IMR-90 (cell line): ENCODE measurements around the gene LINC01488. TPM values are rescaled to one million over a fixed set of nuclear protein-coding genes. Genes with fewer than 3 reads are reported as not detected.

Source experiments
- ATAC-seq: fragments of 200-7000 bp; cut with Tn5 transposase; 2 replicates; pipeline ENCODE4 v1.9.1; 2020; ENCODE audit warnings: low read depth, mild to moderate bottlenecking, moderate library complexity
- BruUV-seq: library from RNA; stranded (reverse); fragments of 400-500 nt; replicated peaks from 2 replicates; lab custom pipeline; 2021; lab: Mats Ljungman, UMichigan
- CTCF ChIA-PET: fragments of 300-600 bp; formaldehyde crosslinking; extraction: SDS; loops from one replicate; lab custom pipeline; 2021; ENCODE audit warnings: antibody characterized with exemption; lab: Yijun Ruan, JAX
- POLR2A ChIA-PET: fragments of 300-600 bp; sonication (Branson Sonifier 250); formaldehyde crosslinking; loops from one replicate; lab custom pipeline; 2022; ENCODE audit warnings: antibody characterized with exemption; ENCODE audit not compliant: unreplicated experiment; lab: Charles Lee
- DNase-seq: peaks from one replicate; pipeline ENCODE4 v3.0.0; 2013
- H2AFZ ChIP-seq: replicated peaks from 2 replicates; pipeline ENCODE3; 2013; ENCODE audit warnings: low read length, mild to moderate bottlenecking; ENCODE audit not compliant: poor library complexity
- H2AK5ac ChIP-seq: 2 replicates; pipeline ENCODE4 v1.6.1; 2013; ENCODE audit warnings: low read depth, low read length, inconsistent platforms
- H2AK9ac ChIP-seq: replicated peaks from 2 replicates; pipeline ENCODE3; 2013; ENCODE audit warnings: mild to moderate bottlenecking, low read depth, low read length, moderate library complexity; ENCODE audit not compliant: poor library complexity
- H2BK120ac ChIP-seq: 2 replicates; pipeline ENCODE4 v1.6.1; 2013; ENCODE audit warnings: low read depth, low read length, inconsistent platforms
- H2BK15ac ChIP-seq: 3 replicates; pipeline ENCODE4 v1.6.1; 2013; ENCODE audit warnings: low read depth, low read length, inconsistent platforms
- H2BK20ac ChIP-seq: 2 replicates; pipeline ENCODE4 v1.6.1; 2013; ENCODE audit warnings: low read depth, mild to moderate bottlenecking, inconsistent platforms, low read length, moderate library complexity
- H2BK5ac ChIP-seq: 2 replicates; pipeline ENCODE4 v1.6.1; 2013; ENCODE audit warnings: mild to moderate bottlenecking, low read depth, low read length, inconsistent platforms; ENCODE audit not compliant: poor library complexity, severe bottlenecking
- H3K14ac ChIP-seq: replicated peaks from 2 replicates; pipeline ENCODE4 v1.6.1; 2013; ENCODE audit warnings: low read depth, low read length, inconsistent platforms
- H3K18ac ChIP-seq: 2 replicates; pipeline ENCODE4 v1.6.1; 2013; ENCODE audit warnings: low read depth, low read length, control low read depth
- H3K23ac ChIP-seq: 2 replicates; pipeline ENCODE4 v1.6.1; 2013; ENCODE audit warnings: low read depth, low read length, inconsistent platforms
- H3K27ac ChIP-seq: 2 replicates; pipeline ENCODE4 v1.5.1; 2013; ENCODE audit warnings: mild to moderate bottlenecking, control low read depth, low read length; ENCODE audit not compliant: insufficient read depth
- H3K27me3 ChIP-seq: 2 replicates; pipeline ENCODE4 v1.6.1; 2013; ENCODE audit warnings: low read length; ENCODE audit not compliant: control insufficient read depth, insufficient read depth
- H3K36me3 ChIP-seq: 2 replicates; pipeline ENCODE4 v1.6.1; 2013; ENCODE audit warnings: low read length, mixed read lengths; ENCODE audit not compliant: control insufficient read depth, insufficient read depth
- H3K4ac ChIP-seq: 2 replicates; pipeline ENCODE4 v1.6.1; 2013; ENCODE audit warnings: low read depth, low read length, inconsistent platforms
- H3K4me1 ChIP-seq: 2 replicates; pipeline ENCODE4 v1.6.1; 2013; ENCODE audit warnings: low read length, mixed read lengths; ENCODE audit not compliant: control insufficient read depth, insufficient read depth
- H3K4me2 ChIP-seq: 2 replicates; pipeline ENCODE4 v1.6.1; 2013; ENCODE audit warnings: low read depth, mild to moderate bottlenecking, control low read depth, low read length, moderate library complexity
- H3K4me3 ChIP-seq: 2 replicates; pipeline ENCODE4 v1.5.1; 2013; ENCODE audit warnings: low read depth, mild to moderate bottlenecking, control low read depth, low read length, moderate library complexity; ENCODE audit not compliant: insufficient read depth
- H3K56ac ChIP-seq: 2 replicates; pipeline ENCODE4 v1.6.1; 2013; ENCODE audit warnings: low read length, inconsistent platforms; ENCODE audit not compliant: insufficient read depth; ENCODE audit errors: extremely low read depth
- H3K79me1 ChIP-seq, 2 experiments: 2 replicates each; pipeline ENCODE4 v1.6.1; 2013; ENCODE audit warnings: low read length in 2 of 2, inconsistent platforms in 1 of 2, low read depth in 1 of 2
- H3K9ac ChIP-seq: 2 replicates; pipeline ENCODE4 v1.6.1; 2013; ENCODE audit warnings: low read depth, low read length, control low read depth
- H3K9me1 ChIP-seq: 2 replicates; pipeline ENCODE4 v1.6.1; 2013; ENCODE audit warnings: low read length, inconsistent platforms; ENCODE audit not compliant: insufficient read depth
- H3K9me3 ChIP-seq: 2 replicates; pipeline ENCODE4 v1.6.1; 2013; ENCODE audit warnings: low read length; ENCODE audit not compliant: control insufficient read depth, insufficient read depth
- H4K20me1 ChIP-seq: 2 replicates; pipeline ENCODE4 v1.6.1; 2013; ENCODE audit warnings: low read length, inconsistent platforms; ENCODE audit not compliant: insufficient read depth
- H4K5ac ChIP-seq: 2 replicates; pipeline ENCODE4 v1.6.1; 2013; ENCODE audit warnings: mild to moderate bottlenecking, low read depth, low read length, control low read depth
- H4K8ac ChIP-seq, 2 experiments: 2 replicates each; pipeline ENCODE4 v1.6.1; 2013; ENCODE audit warnings: low read depth in 2 of 2, low read length in 2 of 2, control low read depth in 1 of 2, inconsistent platforms in 1 of 2
- H4K91ac ChIP-seq: 2 replicates; pipeline ENCODE4 v1.6.1; 2013; ENCODE audit warnings: low read depth, low read length, inconsistent platforms; ENCODE audit not compliant: insufficient read depth
- CEBPB ChIP-seq: IDR thresholded peaks from 2 replicates; pipeline ENCODE4 v1.6.1; 2012; ENCODE audit warnings: low read depth, low read length, improper control_type of control experiment
- CTCF ChIP-seq: conservative IDR thresholded peaks from 2 replicates; pipeline ENCODE4 v1.5.1; 2012; ENCODE audit warnings: mild to moderate bottlenecking, low read depth, low read length, improper control_type of control experiment
- MAFK ChIP-seq: IDR thresholded peaks from 2 replicates; pipeline ENCODE4 v1.6.1; 2012; ENCODE audit warnings: low read depth, low read length, improper control_type of control experiment
- RAD21 ChIP-seq: IDR thresholded peaks from 2 replicates; pipeline ENCODE4 v1.6.1; 2012; ENCODE audit warnings: low read length, improper control_type of control experiment
- RFX5 ChIP-seq: IDR thresholded peaks from 2 replicates; pipeline ENCODE4 v1.8.0; 2012; ENCODE audit warnings: low read depth, mild to moderate bottlenecking, low read length, moderate library complexity
- WGBS, 2 experiments: methylation state at CpG; one replicate each; pipeline versions ENCODE4 v1.1.5 to v1.1.7; 2013; ENCODE audit warnings: missing lambda C conversion rate in 2 of 2; ENCODE audit not compliant: insufficient read length in 1 of 2; ENCODE audit errors: extremely low coverage in 2 of 2; 5-methylcytosine and 5-hydroxymethylcytosine counted together
- dilution Hi-C: fragments of 300-500 bp; cut with HindIII; formaldehyde crosslinking; loops from one replicate; pipeline ENCODE4 v1.14.3; 2018; ENCODE audit warnings: low sequenced_read_pairs; ENCODE audit not compliant: unreplicated experiment
- in situ Hi-C: fragments of 300-500 bp; cut with MboI; formaldehyde crosslinking; loops from 3 replicates; pipeline ENCODE4 v1.14.3; 2019; ENCODE audit warnings: low sequenced_read_pairs, inconsistent platforms, mixed read lengths
- intact Hi-C: fragments of 100-400 bp; cut with micrococcal nuclease; formaldehyde crosslinking; loops from 2 replicates; pipeline ENCODE4 v1.10.0; 2022
- polyA plus RNA-seq, 3 experiments: library from polyadenylated mRNA; depleted of rRNA; stranded (reverse); fragments of >200 nt; gene quantifications; 2 replicates each; pipeline ENCODE4 v1.2.3, GENCODE V29; 2012; ENCODE audit warnings: low replicate concordance in 1 of 3
- total RNA-seq: library from RNA; depleted of rRNA; stranded (reverse); fragments of >200 nt; gene quantifications from 2 replicates; pipeline ENCODE4 v1.2.3, GENCODE V29; 2012

LINC01488 gene
- total and polyA plus RNA-seq, 2 of the 4 experiments (the other 2 are of a cell fraction) = not detected

DNA sequence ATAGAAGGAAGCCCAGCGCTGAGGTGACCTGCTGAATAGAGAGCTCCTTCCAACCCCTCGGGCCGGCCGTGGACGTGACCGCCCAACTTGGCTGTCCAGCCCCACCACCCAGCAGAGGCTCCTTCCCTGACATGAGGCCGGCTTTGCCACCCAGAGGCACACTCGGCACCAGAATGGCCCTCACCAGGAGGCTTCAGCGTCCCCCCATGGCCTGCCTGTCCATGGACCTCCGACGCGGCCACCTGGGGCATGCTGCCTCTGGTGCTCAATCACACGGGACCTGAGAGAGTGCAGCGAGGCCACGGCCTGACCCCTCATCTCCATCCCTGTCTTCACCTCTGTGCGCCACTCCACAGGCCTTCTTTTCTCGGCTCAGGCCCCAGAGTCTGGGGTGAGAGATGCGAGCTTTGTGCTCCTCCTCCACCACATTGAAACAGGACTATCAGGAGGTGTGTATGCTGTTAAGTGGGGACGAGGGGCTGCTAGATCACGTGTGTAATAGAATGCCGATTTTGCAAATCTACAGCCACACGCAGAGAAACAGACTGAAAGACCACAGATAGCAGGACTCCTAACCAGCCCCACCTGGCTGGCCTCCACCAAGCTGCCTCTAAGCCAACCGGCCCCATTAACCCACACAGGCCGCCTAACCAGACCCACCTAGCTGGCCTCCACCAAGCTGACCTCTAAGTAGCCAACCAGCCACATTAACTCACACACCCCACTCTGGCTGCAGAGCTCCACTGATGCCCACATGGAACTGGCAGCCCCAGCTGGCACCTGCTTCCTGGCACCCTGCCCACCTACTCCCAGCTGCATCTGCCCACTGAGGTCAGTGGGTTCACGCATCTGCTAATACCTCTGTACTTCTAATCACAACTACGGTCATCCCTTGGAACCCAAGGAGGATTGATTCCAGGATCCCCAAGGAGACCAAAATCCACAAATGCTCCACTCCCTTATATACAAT lies 20.7 kb downstream of the LINC01488 start:
- ATAC-seq = no peak
- POLR2A ChIA-PET = interaction anchor here (0.6 kb wide), 1 partner anchor 106 kb away, joined by 3 read pairs; no protein-coding TSS in a partner anchor
- in situ Hi-C loops = no loop called here

More for the DNA sequence above, 20.7 kb downstream of the LINC01488 start:
- no peak overlapping the region for H3K23ac ChIP-seq
- H2AFZ ChIP-seq = peak overlapping the region; percentile 4
- no peak overlapping the region for H3K4me3 ChIP-seq
- intact Hi-C loops (no loop called here), dilution Hi-C loops (no loop called here)
- H3K27ac ChIP-seq = no peak overlapping the region
- H2BK5ac ChIP-seq = peak overlapping the region; percentile 9
- no peak for DNase-seq
- H2AK9ac ChIP-seq = no peak overlapping the region
- H2BK20ac ChIP-seq = no peak overlapping the region
- no peak overlapping the region; the same call in 1 of the 2 replicates for H4K91ac ChIP-seq
- peaks cover 0 to 4% of the 10 kb centered on the region in 2 experiments; a peak in 1 of 4 replicates for H3K79me1 ChIP-seq
- no peak overlapping the region for H2BK120ac ChIP-seq
- H3K9me1 ChIP-seq = peaks cover 4% of the 10 kb centered on the region
- H3K9me3 ChIP-seq = peaks cover 2% of the 10 kb centered on the region; the same call in 1 of the 2 replicates
- H3K56ac ChIP-seq = no peak overlapping the region
- no peak overlapping the region for H3K14ac ChIP-seq
- no peaks in the 10 kb centered on the region for H3K36me3 ChIP-seq
- no TSS peak for BruUV-seq
- no peaks in the 10 kb centered on the region for H4K20me1 ChIP-seq
- WGBS, 2 experiments = 86% methylated on average over 4 of the region's 26 CpGs; no CpG with 5 or more reads in 1 of the 2 experiments
- peak overlapping the region; percentile 58; the same call in 1 of the 2 replicates for H2AK5ac ChIP-seq
- H2BK15ac ChIP-seq = no peak overlapping the region
- no peak overlapping the region for H4K8ac ChIP-seq
- CTCF ChIA-PET = no interaction called here
- H3K27me3 ChIP-seq = peaks cover 2% of the 10 kb centered on the region; the same call in 1 of the 2 replicates
- H3K18ac ChIP-seq = no peak overlapping the region
- no peak overlapping the region for H3K4me2 ChIP-seq
- TF ChIP-seq MAFK (peak; percentile 44), RFX5 (no peak), CEBPB (no peak), CTCF (no peak), RAD21 (no peak)
- H3K9ac ChIP-seq = no peak overlapping the region
- no peak overlapping the region for H4K5ac ChIP-seq
- H3K4me1 ChIP-seq = peaks cover 4% of the 10 kb centered on the region
- H3K4ac ChIP-seq = no peak overlapping the region
